ENCODE data around the gene MRC1.
"Not testable (repeated sequence)": the region's sequence is repeated elsewhere in the genome, so short reads cannot be mapped to it uniquely, and the experiment has no call there.

The MRC1 gene

DNA sequence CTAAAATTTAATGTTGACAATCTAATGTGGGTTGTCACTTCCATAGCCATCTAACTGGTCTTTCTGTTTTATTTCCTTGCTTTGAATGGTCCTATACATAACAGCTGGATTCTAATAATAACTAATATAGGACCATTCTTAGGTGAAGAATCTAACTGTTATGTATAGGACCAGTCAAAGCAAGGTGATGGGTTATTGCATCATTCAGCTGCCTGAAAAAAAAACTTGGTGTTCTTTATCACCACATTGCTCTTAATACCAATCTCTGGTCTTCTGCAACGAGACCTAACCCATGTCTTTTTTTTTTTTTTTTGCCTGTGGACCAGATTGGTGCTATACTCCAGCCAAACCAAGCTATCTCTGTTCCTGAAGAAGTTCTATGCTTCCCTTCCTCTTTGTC, 96.9 kb downstream of the MRC1 start:
- no peak for DNase-seq (ENCODE audit: low spot score)

DNA sequence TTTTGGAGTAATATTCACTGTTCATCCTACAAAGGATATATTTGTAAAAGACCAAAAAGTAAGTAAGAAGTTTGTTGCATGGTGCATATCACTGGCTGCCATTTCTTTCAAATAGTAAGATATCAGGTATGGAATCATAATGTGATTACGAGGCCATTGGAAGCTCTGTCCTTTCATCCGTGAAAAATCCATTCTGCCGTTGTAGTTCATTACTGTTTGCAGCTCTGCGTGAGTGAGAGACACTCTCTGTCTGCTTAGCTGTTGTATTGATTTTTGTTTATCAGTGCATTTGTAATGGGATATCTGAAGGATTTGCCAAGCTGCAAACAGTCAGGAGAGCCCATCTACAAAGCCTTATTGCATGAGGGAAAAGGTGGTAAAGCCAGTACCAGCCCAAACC, 98.5 kb downstream of the MRC1 start:
- no peak for DNase-seq (ENCODE audit: low spot score)

DNA sequence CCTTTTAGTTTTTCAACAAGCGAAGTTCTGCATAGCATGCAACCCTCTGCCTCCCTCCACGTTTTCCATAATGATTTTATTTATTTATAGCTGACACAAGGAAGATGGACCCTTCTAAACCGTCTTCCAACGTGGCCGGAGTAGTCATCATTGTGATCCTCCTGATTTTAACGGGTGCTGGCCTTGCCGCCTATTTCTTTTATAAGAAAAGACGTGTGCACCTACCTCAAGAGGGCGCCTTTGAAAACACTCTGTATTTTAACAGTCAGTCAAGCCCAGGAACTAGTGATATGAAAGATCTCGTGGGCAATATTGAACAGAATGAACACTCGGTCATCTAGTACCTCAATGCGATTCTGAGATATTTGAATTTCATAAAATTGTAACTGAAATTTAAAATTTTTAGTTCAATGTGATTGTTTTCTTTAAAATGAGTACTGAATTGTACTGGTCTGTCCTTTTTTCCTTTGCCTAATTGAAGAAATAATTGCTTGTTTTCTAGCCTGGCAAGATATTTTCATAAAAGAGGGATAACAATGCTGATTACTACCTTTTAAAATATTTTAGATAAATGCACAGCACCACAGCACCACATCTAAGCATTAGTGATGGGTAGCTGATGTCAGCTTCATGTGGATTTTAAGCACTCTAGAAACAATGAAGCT, 101.1 kb downstream of the MRC1 start:
- peak; percentile 49 for DNase-seq (ENCODE audit: low spot score)

DNA sequence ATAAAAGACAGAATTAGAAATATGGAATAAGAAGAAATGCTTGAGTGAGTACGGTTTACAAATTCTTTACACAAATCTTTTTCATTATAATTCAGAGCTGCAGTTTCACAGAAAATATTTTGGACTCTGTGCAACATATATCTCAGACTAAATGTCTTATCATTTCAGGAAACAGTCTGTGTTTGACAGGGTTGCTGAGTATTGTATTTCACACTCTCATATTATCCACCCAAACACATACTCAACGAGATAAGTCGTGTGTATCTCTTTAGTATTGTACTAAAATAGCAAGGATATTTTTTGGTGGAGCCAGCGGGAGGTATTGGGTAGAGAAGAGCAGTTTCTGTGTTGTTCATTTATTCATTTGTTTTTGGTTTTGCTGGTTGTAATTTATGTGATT, 103.6 kb downstream of the MRC1 start:
- no peak for DNase-seq (ENCODE audit: low spot score)

DNA sequence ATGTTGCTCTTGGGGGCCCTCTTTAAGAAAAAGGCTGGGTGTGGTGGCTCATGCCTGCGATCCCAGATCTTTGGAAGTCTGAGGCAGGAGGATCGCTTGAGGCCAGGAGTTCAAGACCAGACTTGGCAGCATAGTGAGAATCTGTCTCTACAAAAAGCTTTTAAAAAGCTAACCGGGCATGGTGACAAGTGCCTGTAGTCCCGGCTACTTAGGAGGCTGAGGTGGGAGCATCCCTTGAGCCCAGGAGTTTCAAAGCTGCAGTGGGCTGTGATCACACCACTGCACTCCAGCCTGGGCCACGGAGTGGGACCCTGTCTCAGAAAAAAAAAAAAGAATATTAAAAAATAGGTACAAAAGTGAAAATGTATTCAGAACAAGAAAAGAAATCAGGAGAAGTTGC, 104.5 kb downstream of the MRC1 start:
- DNase-seq (ENCODE audit: low spot score): no peak

- DNase-seq (ENCODE audit: low spot score): no peak
These were observed 105.3 kb downstream of the MRC1 start for GRCh38 chr10:17914169-17915045.

DNA sequence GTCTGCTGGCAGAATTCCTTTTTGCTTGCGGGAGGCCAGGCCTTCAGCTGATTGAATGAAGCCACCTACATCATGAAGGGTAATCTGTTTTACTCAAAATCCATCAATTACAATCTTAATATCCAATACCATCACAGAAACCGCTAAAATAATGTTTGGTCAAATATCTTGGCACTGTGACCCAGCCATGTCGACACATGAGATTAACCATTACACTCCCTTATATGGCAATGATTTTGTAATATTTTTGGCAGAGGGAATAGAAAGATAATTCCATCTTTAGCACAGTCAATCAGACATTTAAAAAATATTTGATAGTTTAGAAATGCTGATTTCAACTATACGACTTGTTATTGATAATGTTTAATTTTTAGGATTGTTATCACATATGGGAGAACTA, 106.0 kb downstream of the MRC1 start:
- DNase-seq (ENCODE audit: low spot score): no peak

DNA sequence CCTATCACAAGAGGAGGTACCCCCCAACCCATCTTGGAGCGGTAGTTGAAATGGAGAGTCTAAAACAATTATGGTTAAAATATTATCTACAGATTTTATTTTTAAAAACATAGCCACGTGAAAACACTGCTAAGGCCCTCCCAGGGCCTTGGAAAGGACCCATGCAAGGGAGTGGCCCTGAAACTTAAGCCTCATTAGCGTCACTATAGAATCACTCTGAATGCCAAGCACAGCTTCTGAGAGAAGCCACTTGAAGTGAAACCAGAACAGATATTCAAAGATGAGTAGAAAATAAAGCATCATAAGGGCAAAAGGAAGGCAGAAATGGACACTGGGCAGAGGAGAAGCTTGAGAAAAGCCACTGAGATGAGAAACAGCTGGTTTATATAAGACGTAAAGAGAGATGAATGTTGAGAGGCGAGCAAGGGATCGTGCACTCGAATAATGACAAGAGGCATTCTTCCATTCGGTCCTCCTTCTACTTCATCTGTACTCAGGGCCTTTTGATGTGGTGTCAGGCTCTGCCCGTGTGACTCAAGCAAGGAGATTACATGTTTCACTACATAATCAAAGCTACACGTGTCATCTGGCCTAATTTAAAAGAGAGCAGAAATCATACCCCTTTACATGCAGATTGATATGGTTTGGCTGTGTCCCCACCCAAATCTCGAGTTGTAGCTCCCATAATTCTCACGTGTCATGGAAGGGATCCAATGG, 109.2 kb downstream of the MRC1 start:
- DNase-seq (ENCODE audit: low spot score): no peak

DNA sequence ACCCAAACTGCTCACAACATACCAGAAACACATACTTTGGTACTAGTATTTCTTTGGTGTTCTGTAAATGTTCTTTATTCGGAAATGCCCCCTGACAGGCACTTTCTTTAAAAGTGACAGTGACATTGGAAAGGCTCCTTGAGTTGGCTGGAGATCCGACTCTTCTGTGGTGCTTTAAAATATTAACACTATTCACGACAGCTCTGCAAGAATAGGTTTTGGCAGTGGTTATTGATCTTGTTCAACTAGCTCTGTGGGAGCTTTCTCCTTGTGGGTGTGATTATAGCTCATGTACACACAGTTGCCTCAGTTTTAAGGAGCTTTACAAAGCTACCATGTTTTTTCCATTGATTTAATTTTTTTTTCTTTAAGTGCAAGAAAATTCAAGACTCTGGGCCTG, 112.2 kb downstream of the MRC1 start:
- no peak for DNase-seq (ENCODE audit: low spot score)

- peak; percentile 22 for DNase-seq (ENCODE audit: low spot score)
These were observed 114.6 kb downstream of the MRC1 start for GRCh38 chr10:17923728-17924127.

GRCh38 chr10:17943033-17943745, 134.0 kb downstream of the MRC1 start:
- no peak for DNase-seq (ENCODE audit: low spot score)

DNA sequence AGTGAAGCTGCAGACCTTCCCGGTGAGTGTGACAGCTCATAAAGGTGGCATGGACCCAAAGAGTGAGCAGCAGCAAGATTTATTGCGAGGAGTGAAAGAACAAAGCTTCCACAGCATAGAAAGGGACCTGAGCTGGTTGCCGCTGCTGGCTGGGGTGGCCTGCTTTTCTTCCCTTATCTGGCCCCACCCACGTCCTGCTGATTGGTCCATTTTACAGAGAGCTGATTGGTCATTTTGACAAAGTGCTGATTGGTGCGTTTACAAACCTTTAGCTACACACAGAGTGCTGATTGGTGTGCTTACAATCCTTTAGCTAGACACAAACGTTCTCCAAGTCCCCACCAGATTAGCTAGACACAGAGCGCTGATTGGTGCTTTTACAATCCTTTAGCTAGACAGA, 141.1 kb downstream of the MRC1 start:
- not testable (repeated sequence) for DNase-seq (ENCODE audit: low spot score)

DNA sequence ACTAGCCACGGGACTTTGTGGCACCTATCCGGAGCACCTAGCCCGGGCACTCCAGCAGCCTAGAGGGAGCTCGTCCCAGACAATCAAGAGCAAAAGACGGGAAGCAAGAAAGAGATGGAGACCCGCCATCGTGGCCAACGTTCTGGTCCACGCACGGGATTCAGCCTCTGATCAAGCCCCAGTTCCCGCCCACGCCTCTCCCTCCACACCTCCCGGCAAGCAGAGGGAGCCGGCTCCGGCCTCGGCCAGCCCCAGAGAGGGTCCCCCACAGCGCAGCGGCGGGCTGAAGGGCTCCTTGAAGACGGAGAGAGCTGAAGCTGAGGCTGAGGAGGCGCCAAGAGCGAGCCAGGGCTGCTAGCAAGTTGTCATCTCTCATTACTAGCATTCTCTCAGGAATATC, 141.6 kb downstream of the MRC1 start:
- DNase-seq (ENCODE audit: low spot score): no peak

GRCh38 chr10:17951868-17952371, 142.8 kb downstream of the MRC1 start, which contains the start of gene SLC39A12:
Gene SLC39A12, plus strand, starts transcription at chr10:17951918. Its CDS starts 1,359 bp downstream, at chr10:17953277.
- no peak for DNase-seq (ENCODE audit: low spot score)

- DNase-seq (ENCODE audit: low spot score): not testable (repeated sequence)
These were observed 145.2 kb downstream of the MRC1 start for GRCh38 chr10:17954372-17954771.

DNA sequence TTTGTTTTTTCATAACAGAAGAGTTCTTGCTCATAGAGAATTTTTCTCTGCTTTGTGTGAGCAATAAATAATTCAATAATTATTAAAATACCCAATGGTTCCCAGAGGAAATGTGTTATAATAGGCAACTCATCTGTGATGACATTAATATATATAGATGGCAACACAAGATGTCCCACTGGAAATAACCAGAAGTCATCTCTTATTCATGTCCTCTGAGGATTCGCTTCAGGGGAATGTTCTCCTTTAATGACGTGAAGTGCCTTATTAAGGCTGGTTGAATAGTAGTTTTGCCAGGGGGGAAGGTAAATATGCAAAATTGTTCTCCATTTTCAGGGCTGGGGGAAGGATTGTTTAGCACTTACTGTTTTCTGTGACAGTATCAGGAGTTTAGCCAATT, 145.7 kb downstream of the MRC1 start:
- DNase-seq (ENCODE audit: low spot score): no peak

- no peak for DNase-seq (ENCODE audit: low spot score)
These were observed 148.9 kb downstream of the MRC1 start for GRCh38 chr10:17958049-17958448.

DNA sequence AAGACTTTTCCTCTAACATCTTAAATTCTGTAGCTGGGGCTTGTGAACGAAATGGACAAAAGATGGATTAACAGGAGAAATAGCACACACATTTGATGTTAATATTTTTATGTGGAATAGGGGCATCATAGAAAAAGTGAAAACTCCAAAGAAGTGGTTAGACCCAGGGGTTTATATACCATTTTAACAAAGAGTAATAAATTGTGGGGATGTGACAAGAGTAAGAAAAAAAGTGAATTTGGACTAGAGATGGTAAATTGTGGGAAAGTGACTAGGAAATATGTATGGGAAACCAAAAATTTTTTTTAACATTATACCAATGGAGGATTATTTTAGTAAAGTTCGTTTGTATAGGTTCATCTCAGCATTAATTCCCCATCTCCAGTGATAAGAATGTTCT, 150.7 kb downstream of the MRC1 start:
- no peak for DNase-seq (ENCODE audit: low spot score)

All from pons (tissue), 1 donor.